Measurements from ENCODE around the gene GSC.

GSC gene

DNA sequence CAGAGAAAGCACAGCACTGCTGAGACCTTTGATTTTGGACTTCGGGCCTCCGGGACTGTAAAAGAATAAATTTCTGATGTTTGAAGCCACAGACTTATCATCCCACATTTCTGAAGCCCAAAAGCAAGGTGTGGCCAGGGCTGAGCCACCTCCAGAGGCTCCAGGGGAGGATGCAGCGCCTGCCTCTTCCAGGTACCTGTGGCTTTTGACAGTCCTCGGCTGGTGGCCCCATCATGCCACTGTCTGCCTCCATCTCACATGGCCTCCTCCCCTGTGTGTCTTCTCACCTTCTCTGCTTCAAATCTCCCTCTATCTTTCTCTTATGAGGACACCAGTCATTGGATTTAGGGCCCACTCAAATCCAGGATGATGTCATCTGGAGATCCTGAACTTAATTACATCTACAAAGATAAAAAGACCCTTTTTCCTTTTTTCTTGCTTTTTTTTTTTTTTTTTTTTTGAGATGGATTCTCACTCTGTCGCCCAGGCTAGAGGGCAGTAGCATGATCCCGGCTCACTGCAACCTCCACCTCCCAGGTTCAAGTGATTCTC lies 15.4 kb downstream of the GSC start:
- Histone ChIP-seq H3K9ac (ENCODE audit: low read depth, low read length, poor library complexity) (no peak overlapping the region), H4K91ac (ENCODE audit: low read depth, low read length, poor library complexity) (no peak overlapping the region), H2AK5ac (ENCODE audit: low read depth, low read length) (no peak overlapping the region), H2AFZ (ENCODE audit: low read length) (no peak overlapping the region), H2BK5ac (ENCODE audit: low read length) (no peak overlapping the region), H3K4ac (ENCODE audit: low read length) (no peak overlapping the region), H3K27ac (replicated peaks; ENCODE audit: low read length) (no peak overlapping the region), H3K4me3 (ENCODE audit: low read length in 2 of 2) (no peak overlapping the region), H3K14ac (ENCODE audit: low read length) (no peak overlapping the region), H3K36me3 (replicated peaks in 1 of 2; ENCODE audit: control insufficient read depth in 2 of 2, insufficient read depth in 2 of 2, low read length in 2 of 2) (no peaks in the 10 kb centered on the region), H3K23ac (ENCODE audit: low read depth, low read length, poor library complexity) (no peak overlapping the region), H3K4me1 (ENCODE audit: control insufficient read depth in 2 of 2, insufficient read depth in 1 of 2, low read depth in 1 of 2, low read length in 2 of 2) (peaks cover 0 to 23% of the 10 kb centered on the region in 2 donors), H3K79me1 (ENCODE audit: low read depth, low read length) (no peaks in the 10 kb centered on the region), H3K9me3 (replicated peaks in 1 of 2; ENCODE audit: control insufficient read depth in 2 of 2, insufficient read depth in 1 of 2, low read depth in 1 of 2, low read length in 2 of 2) (no peaks in the 10 kb centered on the region), H3K27me3 (ENCODE audit: control insufficient read depth in 3 of 3, insufficient read depth in 3 of 3, low read depth in 1 of 3, low read length in 3 of 3) (peaks cover 0 to 8% (median 0%) of the 10 kb centered on the region in 3 experiments), H2BK12ac (ENCODE audit: low read length) (no peak overlapping the region), H2BK120ac (ENCODE audit: low read depth, low read length) (no peak overlapping the region), H3K4me2 (ENCODE audit: insufficient read depth, low read length, poor library complexity, severe bottlenecking) (no peak overlapping the region), H2BK15ac (ENCODE audit: low read length) (no peak overlapping the region), H3K18ac (ENCODE audit: low read length) (no peak overlapping the region), H4K8ac (ENCODE audit: low read depth, low read length) (no peak overlapping the region)
- DNase-seq (ENCODE audit: low spot score), result no peak
- WGBS, 2 donors (ENCODE audit: extremely low coverage in 2 of 2, insufficient read length in 2 of 2, insufficient replicate concordance in 1 of 2), result no CpG with 5 or more reads among the region's 6 CpGs

DNA sequence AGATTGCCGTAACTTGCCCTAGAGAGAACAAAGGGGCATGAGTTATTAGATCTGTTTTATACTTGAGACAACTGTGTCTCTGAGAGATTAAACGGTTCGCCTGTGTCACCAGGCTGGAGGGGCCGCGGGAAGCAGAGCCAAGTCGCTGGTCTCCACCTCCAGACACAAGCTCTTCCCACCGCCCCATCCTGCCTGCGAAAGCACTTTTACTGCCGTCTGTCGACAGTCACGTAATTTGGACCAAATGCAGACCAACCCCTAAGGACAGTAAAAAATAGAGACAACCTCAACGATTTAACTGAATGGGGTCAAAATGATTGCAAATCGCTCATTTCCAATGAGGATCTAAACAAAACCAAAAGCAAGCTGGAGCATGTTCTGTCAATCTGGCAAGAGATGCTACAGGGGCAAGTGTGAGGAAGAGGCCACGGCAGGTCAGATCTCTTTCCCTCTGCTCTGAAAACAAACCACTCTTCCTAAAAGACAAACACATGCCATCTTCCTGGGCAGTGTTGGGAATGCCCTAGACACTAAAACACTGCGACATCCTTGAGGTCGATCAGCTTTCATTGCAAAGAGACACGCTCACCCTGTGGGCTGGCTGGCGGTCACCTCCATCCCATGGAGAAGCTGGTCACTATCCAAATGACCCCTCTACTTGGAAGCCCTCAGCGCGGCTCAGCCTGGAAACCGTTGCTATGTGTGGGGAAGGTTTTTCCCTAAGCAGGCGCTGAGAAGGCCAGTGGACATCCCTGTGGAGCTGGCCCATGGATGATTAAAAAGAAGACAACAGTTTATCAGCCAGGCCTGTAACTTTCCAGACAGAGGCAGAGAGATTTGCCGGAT lies 17.1 kb downstream of the GSC start:
- Histone ChIP-seq H3K27me3 (ENCODE audit: control insufficient read depth in 3 of 3, insufficient read depth in 3 of 3, low read depth in 1 of 3, low read length in 3 of 3) (peaks cover 0 to 8% (median 0%) of the 10 kb centered on the region in 3 experiments), H4K91ac (ENCODE audit: low read depth, low read length, poor library complexity) (no peak overlapping the region), H3K4me1 (ENCODE audit: control insufficient read depth in 2 of 2, insufficient read depth in 1 of 2, low read depth in 1 of 2, low read length in 2 of 2) (peaks cover 0 to 23% of the 10 kb centered on the region in 2 donors), H2BK120ac (ENCODE audit: low read depth, low read length) (peak overlapping the region; percentile 21), H3K4me2 (ENCODE audit: insufficient read depth, low read length, poor library complexity, severe bottlenecking) (no peak overlapping the region), H3K27ac (replicated peaks; ENCODE audit: low read length) (no peak overlapping the region), H3K18ac (ENCODE audit: low read length) (peak overlapping the region; percentile 69), H2BK15ac (ENCODE audit: low read length) (peak overlapping the region; percentile 13), H2AK5ac (ENCODE audit: low read depth, low read length) (no peak overlapping the region), H3K23ac (ENCODE audit: low read depth, low read length, poor library complexity) (no peak overlapping the region), H3K14ac (ENCODE audit: low read length) (no peak overlapping the region), H2BK5ac (ENCODE audit: low read length) (no peak overlapping the region), H3K9ac (ENCODE audit: low read depth, low read length, poor library complexity) (no peak overlapping the region), H3K9me3 (replicated peaks in 1 of 2; ENCODE audit: control insufficient read depth in 2 of 2, insufficient read depth in 1 of 2, low read depth in 1 of 2, low read length in 2 of 2) (no peaks in the 10 kb centered on the region), H3K4ac (ENCODE audit: low read length) (no peak overlapping the region), H3K79me1 (ENCODE audit: low read depth, low read length) (no peaks in the 10 kb centered on the region), H4K8ac (ENCODE audit: low read depth, low read length) (no peak overlapping the region), H2AFZ (ENCODE audit: low read length) (no peak overlapping the region), H3K36me3 (replicated peaks in 1 of 2; ENCODE audit: control insufficient read depth in 2 of 2, insufficient read depth in 2 of 2, low read length in 2 of 2) (no peaks in the 10 kb centered on the region), H2BK12ac (ENCODE audit: low read length) (no peak overlapping the region), H3K4me3 (ENCODE audit: low read length in 2 of 2) (no peak overlapping the region)
- WGBS, 2 donors (ENCODE audit: extremely low coverage in 2 of 2, insufficient read length in 2 of 2, insufficient replicate concordance in 1 of 2), result no CpG with 5 or more reads among the region's 23 CpGs
- no peak for DNase-seq (ENCODE audit: low spot score)

DNA sequence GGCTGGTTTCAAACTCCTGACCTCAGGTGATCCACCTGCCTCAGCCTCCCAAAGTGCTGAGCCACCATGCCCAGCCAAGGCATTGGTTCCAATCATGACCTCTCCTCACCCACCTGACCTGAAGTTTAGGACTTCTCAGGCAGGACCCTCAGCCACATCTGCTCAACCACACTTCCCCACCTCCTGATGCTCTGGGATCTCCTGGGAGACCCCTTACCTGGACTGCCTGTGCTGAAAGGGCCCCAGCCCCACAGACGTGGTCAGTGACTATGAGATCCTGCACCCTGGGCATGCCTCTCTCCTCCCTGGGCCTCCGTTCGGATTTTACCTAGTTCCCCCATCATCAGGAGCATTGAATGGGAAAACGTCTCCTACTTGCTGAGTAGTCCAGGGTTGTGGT lies 18.0 kb downstream of the GSC start:
- Histone ChIP-seq H3K27ac (replicated peaks; ENCODE audit: low read length) (no peak overlapping the region), H3K4ac (ENCODE audit: low read length) (no peak overlapping the region), H3K4me1 (ENCODE audit: control insufficient read depth in 2 of 2, insufficient read depth in 1 of 2, low read depth in 1 of 2, low read length in 2 of 2) (peaks cover 0 to 23% of the 10 kb centered on the region in 2 donors), H2BK12ac (ENCODE audit: low read length) (no peak overlapping the region), H3K4me3 (ENCODE audit: low read length in 2 of 2) (no peak overlapping the region), H2AK5ac (ENCODE audit: low read depth, low read length) (peak overlapping the region; percentile 16), H3K9ac (ENCODE audit: low read depth, low read length, poor library complexity) (no peak overlapping the region), H2BK120ac (ENCODE audit: low read depth, low read length) (no peak overlapping the region), H3K36me3 (replicated peaks in 1 of 2; ENCODE audit: control insufficient read depth in 2 of 2, insufficient read depth in 2 of 2, low read length in 2 of 2) (no peaks in the 10 kb centered on the region), H4K8ac (ENCODE audit: low read depth, low read length) (no peak overlapping the region), H2BK15ac (ENCODE audit: low read length) (peak overlapping the region; percentile 41), H3K79me1 (ENCODE audit: low read depth, low read length) (no peaks in the 10 kb centered on the region), H3K4me2 (ENCODE audit: insufficient read depth, low read length, poor library complexity, severe bottlenecking) (no peak overlapping the region), H2AFZ (ENCODE audit: low read length) (no peak overlapping the region), H3K18ac (ENCODE audit: low read length) (peak overlapping the region; percentile 86), H3K9me3 (replicated peaks in 1 of 2; ENCODE audit: control insufficient read depth in 2 of 2, insufficient read depth in 1 of 2, low read depth in 1 of 2, low read length in 2 of 2) (no peaks in the 10 kb centered on the region), H4K91ac (ENCODE audit: low read depth, low read length, poor library complexity) (no peak overlapping the region), H3K27me3 (ENCODE audit: control insufficient read depth in 3 of 3, insufficient read depth in 3 of 3, low read depth in 1 of 3, low read length in 3 of 3) (peaks cover 0 to 8% (median 0%) of the 10 kb centered on the region in 3 experiments), H3K23ac (ENCODE audit: low read depth, low read length, poor library complexity) (no peak overlapping the region), H2BK5ac (ENCODE audit: low read length) (no peak overlapping the region), H3K14ac (ENCODE audit: low read length) (no peak overlapping the region)
- no peak for DNase-seq (ENCODE audit: low spot score)
- WGBS, 2 donors (ENCODE audit: extremely low coverage in 2 of 2, insufficient read length in 2 of 2, insufficient replicate concordance in 1 of 2), result no CpG with 5 or more reads among the region's 4 CpGs

DNA sequence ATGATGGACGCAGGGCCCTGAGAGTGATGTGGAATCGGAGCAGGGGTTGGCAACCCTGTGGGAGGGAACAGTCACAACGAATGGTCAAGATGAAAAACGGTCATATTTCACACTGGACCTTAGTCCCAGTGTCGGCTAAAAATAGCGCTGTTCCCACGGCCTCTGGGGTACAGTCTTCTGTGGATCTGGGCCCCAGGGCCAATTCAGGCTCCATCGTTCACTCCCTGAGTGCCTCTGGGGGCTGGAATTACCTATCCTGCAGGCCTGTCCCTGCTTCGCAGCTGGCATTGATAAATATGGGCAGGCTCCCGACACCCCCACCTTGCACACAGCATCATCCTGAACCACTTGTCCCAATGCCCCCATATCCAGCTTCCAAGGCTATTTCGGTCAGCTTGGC lies 18.6 kb downstream of the GSC start:
- peak overlapping the region; percentile 8 for H3K4ac ChIP-seq (ENCODE audit: low read length)
- H4K8ac ChIP-seq (ENCODE audit: low read depth, low read length), result no peak overlapping the region
- H3K4me1 ChIP-seq (ENCODE audit: control insufficient read depth in 2 of 2, insufficient read depth in 1 of 2, low read depth in 1 of 2, low read length in 2 of 2), result peaks cover 0 to 22% of the 10 kb centered on the region in 2 donors
- no peaks in the 10 kb centered on the region for H3K36me3 ChIP-seq (replicated peaks in 1 of 2; ENCODE audit: control insufficient read depth in 2 of 2, insufficient read depth in 2 of 2, low read length in 2 of 2)
- no peak overlapping the region for H2AFZ ChIP-seq (ENCODE audit: low read length)
- peaks cover 0 to 8% (median 0%) of the 10 kb centered on the region in 3 experiments for H3K27me3 ChIP-seq (ENCODE audit: control insufficient read depth in 3 of 3, insufficient read depth in 3 of 3, low read depth in 1 of 3, low read length in 3 of 3)
- peak overlapping the region; percentile 73 for H2BK12ac ChIP-seq (ENCODE audit: low read length)
- no peak overlapping the region for H3K27ac ChIP-seq (replicated peaks; ENCODE audit: low read length)
- no peaks in the 10 kb centered on the region for H3K9me3 ChIP-seq (replicated peaks in 1 of 2; ENCODE audit: control insufficient read depth in 2 of 2, insufficient read depth in 1 of 2, low read depth in 1 of 2, low read length in 2 of 2)
- no peak overlapping the region for H3K14ac ChIP-seq (ENCODE audit: low read length)
- peak overlapping the region; percentile 94 for H2AK5ac ChIP-seq (ENCODE audit: low read depth, low read length)
- H3K23ac ChIP-seq (ENCODE audit: low read depth, low read length, poor library complexity), result no peak overlapping the region
- H4K91ac ChIP-seq (ENCODE audit: low read depth, low read length, poor library complexity), result no peak overlapping the region
- H3K9ac ChIP-seq (ENCODE audit: low read depth, low read length, poor library complexity), result no peak overlapping the region
- DNase-seq (ENCODE audit: low spot score), result no peak
- H3K79me1 ChIP-seq (ENCODE audit: low read depth, low read length), result no peaks in the 10 kb centered on the region
- peak overlapping the region; percentile 92 for H3K18ac ChIP-seq (ENCODE audit: low read length)
- peak overlapping the region; percentile 63 for H2BK120ac ChIP-seq (ENCODE audit: low read depth, low read length)
- H3K4me2 ChIP-seq (ENCODE audit: insufficient read depth, low read length, poor library complexity, severe bottlenecking), result no peak overlapping the region
- peak overlapping the region; percentile 75 for H2BK15ac ChIP-seq (ENCODE audit: low read length)
- H2BK5ac ChIP-seq (ENCODE audit: low read length), result peak overlapping the region; percentile 76
- WGBS, 2 donors (ENCODE audit: extremely low coverage in 2 of 2, insufficient read length in 2 of 2, insufficient replicate concordance in 1 of 2), result no CpG with 5 or more reads among the region's 11 CpGs
- H3K4me3 ChIP-seq (ENCODE audit: low read length in 2 of 2), result no peak overlapping the region

Data from neuronal stem cell (in vitro differentiated cells).